Osteocyte (in vitro differentiated cells): ENCODE results near the gene THUMPD3. TPM values are rescaled to one million over a fixed set of nuclear protein-coding genes. Genes with fewer than 3 reads are reported as not detected.

Source experiments
- DNase-seq: peaks from one replicate; pipeline ENCODE4 v3.0.0; 2021; ENCODE audit warnings: mixed read lengths; ENCODE audit not compliant: unreplicated experiment; ENCODE audit errors: extremely low spot score
- H3K27ac Mint-ChIP-seq: one replicate; pipeline ENCODE4 v1.8.0; 2021; ENCODE audit warnings: mild to moderate bottlenecking, mixed read lengths; ENCODE audit not compliant: unreplicated experiment
- H3K27me3 Mint-ChIP-seq: one replicate; pipeline ENCODE4 v1.8.0; 2021; ENCODE audit warnings: mixed read lengths; ENCODE audit not compliant: unreplicated experiment
- H3K36me3 Mint-ChIP-seq: one replicate; pipeline ENCODE4 v1.8.0; 2021; ENCODE audit warnings: mixed read lengths; ENCODE audit not compliant: unreplicated experiment
- H3K4me1 Mint-ChIP-seq: one replicate; pipeline ENCODE4 v1.8.0; 2021; ENCODE audit warnings: mixed read lengths; ENCODE audit not compliant: unreplicated experiment
- H3K4me3 Mint-ChIP-seq: one replicate; pipeline ENCODE4 v1.8.0; 2021; ENCODE audit warnings: mild to moderate bottlenecking, moderate library complexity, mixed read lengths; ENCODE audit not compliant: unreplicated experiment
- H3K9me3 Mint-ChIP-seq: one replicate; pipeline ENCODE4 v1.8.0; 2021; ENCODE audit warnings: mixed read lengths; ENCODE audit not compliant: unreplicated experiment
- CTCF ChIP-seq: fragments of 200-600 bp; sonication (generic); IDR thresholded peaks from 2 replicates; pipeline ENCODE4 v1.5.0; 2021; ENCODE audit warnings: antibody characterized with exemption, mild to moderate bottlenecking, moderate library complexity
- total RNA-seq: library from RNA; stranded (reverse); gene quantifications from 2 replicates; pipeline ENCODE4 v1.2.1, GENCODE V29; 2021

Gene THUMPD3
- total RNA-seq, 1 donor from 2014 or later: 45.4 TPM

GRCh38 chr3:9435316-9435715, 72.5 kb downstream of the THUMPD3 start:
- no peaks in the 10 kb centered on the region for H3K4me1 Mint-ChIP-seq
- DNase-seq: no peak
- no peak for TF ChIP-seq CTCF
- H3K9me3 Mint-ChIP-seq: no peaks in the 10 kb centered on the region
- peaks cover 61% of the 10 kb centered on the region for H3K36me3 Mint-ChIP-seq
- H3K4me3 Mint-ChIP-seq: no peak overlapping the region
- H3K27me3 Mint-ChIP-seq: no peaks in the 10 kb centered on the region
- H3K27ac Mint-ChIP-seq: no peak overlapping the region

Other genes with a start within 250 kb of the THUMPD3 start
- 1.5 and 2.6 TPM in 2 replicates for gene SRGAP3, start 113.4 kb upstream of the THUMPD3 start, total RNA-seq
- 154 and 161 TPM in 2 replicates for gene SETD5, start 34.6 kb downstream of the THUMPD3 start, total RNA-seq
- not detected in 2 replicates for gene LHFPL4, start 190.8 kb downstream of the THUMPD3 start, total RNA-seq